GM12878 (cell line): Measurements from ENCODE around the gene TRABD. TPM values are rescaled to one million over a fixed set of nuclear protein-coding genes. Genes with fewer than 3 reads are reported as not detected.

Experiments
- ATAC-seq: fragments of 200-7000 bp; cut with Tn5 transposase; 3 replicates; pipeline ENCODE4 v1.9.1; 2020; ENCODE audit warnings: mild to moderate bottlenecking, moderate library complexity
- BruUV-seq: library from RNA; stranded (reverse); fragments of 400-500 nt; replicated peaks from 2 replicates; lab custom pipeline; 2021; lab: Mats Ljungman, UMichigan
- CTCF ChIA-PET: fragments of 300-600 bp; sonication (Branson Sonifier 250); formaldehyde crosslinking; extraction: SDS; loops from one replicate; lab custom pipeline; 2021; ENCODE audit warnings: inconsistent platforms; lab: Yijun Ruan, JAX
- POLR2A ChIA-PET: fragments of 350-600 bp; formaldehyde crosslinking; extraction: SDS; loops from one replicate; lab custom pipeline; 2021; ENCODE audit warnings: inconsistent platforms; lab: Charles Lee
- RAD21 ChIA-PET: fragments of 300-600 bp; sonication (Branson Sonifier 250); formaldehyde crosslinking; loops from one replicate; lab custom pipeline; 2023; ENCODE audit warnings: antibody characterized with exemption; ENCODE audit not compliant: unreplicated experiment; lab: Charles Lee
- SMC1A ChIA-PET: fragments of 300-600 bp; sonication (Branson Sonifier 250); formaldehyde crosslinking; loops from one replicate; lab custom pipeline; 2023; ENCODE audit not compliant: unreplicated experiment, uncharacterized antibody; lab: Charles Lee
- DNase-seq: peaks from one replicate; pipeline ENCODE4 v3.0.0-alpha.2; 2011; ENCODE audit warnings: low read depth, low spot score
- FAIRE-seq: peaks from 3 replicates; lab custom pipeline; 2011; peaks lifted over from hg19 to GRCh38; lab: Jason Lieb, UNC
- H2AFZ ChIP-seq: 2 replicates; pipeline ENCODE4 v1.6.0; 2011; ENCODE audit warnings: low read depth, low read length, control low read depth; ENCODE audit not compliant: control insufficient read depth
- H3K27ac ChIP-seq: 2 replicates; pipeline ENCODE4 v1.5.1; 2011; ENCODE audit warnings: control low read depth; ENCODE audit not compliant: control insufficient read depth, insufficient read depth
- H3K27me3 ChIP-seq, 2 experiments: replicated peaks in 1 of 2; 2 replicates each; pipeline versions ENCODE4 v1.6.0 to v1.6.1; 2011; ENCODE audit warnings: low read length in 1 of 2; ENCODE audit not compliant: control insufficient read depth in 2 of 2, insufficient read depth in 2 of 2
- H3K36me3 ChIP-seq, 2 experiments: 2 replicates each; pipeline ENCODE4 v1.5.1; 2011; ENCODE audit warnings: low read length in 1 of 2; ENCODE audit not compliant: control insufficient read depth in 2 of 2, insufficient read depth in 2 of 2
- H3K4me1 ChIP-seq: 2 replicates; pipeline ENCODE4 v1.6.1; 2011; ENCODE audit warnings: mild to moderate bottlenecking, low read length, moderate library complexity, mixed read lengths; ENCODE audit not compliant: control insufficient read depth, insufficient read depth
- H3K4me2 ChIP-seq: 2 replicates; pipeline ENCODE4 v1.6.0; 2011; ENCODE audit warnings: control low read depth; ENCODE audit not compliant: control insufficient read depth, insufficient read depth
- H3K4me3 ChIP-seq: fragments of 200-600 bp; sonication (generic); 2 replicates; pipeline ENCODE4 v1.5.1; 2016
- H3K79me2 ChIP-seq: 2 replicates; pipeline ENCODE4 v1.6.0; 2011; ENCODE audit warnings: low read length; ENCODE audit not compliant: control insufficient read depth, insufficient read depth
- H3K9ac ChIP-seq: 2 replicates; pipeline ENCODE4 v1.8.0; 2011; ENCODE audit warnings: low read length, control low read depth, mixed read lengths; ENCODE audit not compliant: control insufficient read depth, insufficient read depth
- H3K9me3 ChIP-seq: replicated peaks from 3 replicates; pipeline ENCODE4 v1.5.1; 2011; ENCODE audit warnings: mild to moderate bottlenecking, low read length; ENCODE audit not compliant: control insufficient read depth, insufficient read depth
- H4K20me1 ChIP-seq: 2 replicates; pipeline ENCODE4 v1.6.0; 2011; ENCODE audit not compliant: control insufficient read depth, insufficient read depth
- EGR1 ChIP-seq, 2 experiments: IDR thresholded peaks; 1 replicate in 1 of 2; 2 replicates in 1 of 2; pipeline ENCODE4 v1.6.1; 2011 to 2012; ENCODE audit warnings: low read depth in 2 of 2, low read length in 2 of 2, borderline replicate concordance in 1 of 2, mild to moderate bottlenecking in 1 of 2, moderate library complexity in 1 of 2
- FOXM1 ChIP-seq: IDR thresholded peaks from 2 replicates; pipeline ENCODE4 v1.6.1; 2012; ENCODE audit warnings: low read depth, mild to moderate bottlenecking, inconsistent platforms, low read length, moderate library complexity
- JUND ChIP-seq: IDR thresholded peaks from 2 replicates; pipeline ENCODE4 v1.6.1; 2012; ENCODE audit warnings: low read depth, mild to moderate bottlenecking, low read length, improper control_type of control experiment, moderate library complexity
- SIX5 ChIP-seq: IDR thresholded peaks from 2 replicates; pipeline ENCODE4 v1.6.1; 2011; ENCODE audit warnings: mild to moderate bottlenecking, low read depth, low read length, moderate library complexity; ENCODE audit not compliant: severe bottlenecking
- SMAD5 ChIP-seq: IDR thresholded peaks from 2 replicates; pipeline ENCODE4 v1.6.1; 2016; ENCODE audit warnings: antibody characterized with exemption, low read depth
- SUZ12 ChIP-seq: fragments of 200-600 bp; sonication (generic); IDR thresholded peaks from one replicate; pipeline ENCODE4 v1.6.1; 2018; ENCODE audit warnings: antibody characterized with exemption, mild to moderate bottlenecking; ENCODE audit not compliant: unreplicated experiment
- ZBED1 ChIP-seq: IDR thresholded peaks from 2 replicates; pipeline ENCODE4 v1.6.1; 2016; ENCODE audit warnings: borderline replicate concordance
- WGBS: methylation state at CpG from one replicate; pipeline ENCODE4 v1.1.6; 2016; ENCODE audit warnings: low lambda C conversion rate; ENCODE audit not compliant: insufficient replicate concordance, insufficient coverage; ENCODE audit errors: missing lambda C conversion rate; 5-methylcytosine and 5-hydroxymethylcytosine counted together
- in situ Hi-C: fragments of 300-500 bp; cut with MboI; formaldehyde crosslinking; loops from 9 replicates; pipeline ENCODE4 v1.14.3; 2018; ENCODE audit warnings: mixed read lengths
- intact Hi-C: fragments of 100-400 bp; cut with micrococcal nuclease; formaldehyde crosslinking; loops from one replicate; pipeline ENCODE4 v1.14.2; 2022; ENCODE audit not compliant: unreplicated experiment
- polyA plus RNA-seq, 11 experiments: library from polyadenylated mRNA; depleted of rRNA in 4 of 11; unstranded in 6 of 11; stranded (reverse) in 5 of 11; fragments of >200 nt; fragmentation: Nextera tagmentation in 4 of 11; fragmentation: Illumina TruSeq in 1 of 11; extraction: Ambion mirVana in 4 of 11; extraction: Trizol in 1 of 11; gene quantifications; 1 replicate in 1 of 11; 2 replicates in 10 of 11; pipeline versions ENCODE4 v1.2.1 to v1.2.3, GENCODE V29; 2011 to 2016; ENCODE audit warnings: inconsistent platforms in 2 of 11, missing spikeins in 2 of 11, low read depth in 1 of 11
- total RNA-seq, 4 experiments: library from RNA; depleted of rRNA in 3 of 4; stranded (reverse); fragments of >200 nt in 3 of 4; fragmentation: Illumina TruSeq in 1 of 4; extraction: Trizol in 1 of 4; gene quantifications; 2 replicates each; pipeline versions ENCODE4 v1.2.1 to v1.2.3, GENCODE V29; 2013 to 2021

Gene TRABD
- total and polyA plus RNA-seq, 10 of the 15 experiments (the other 5 are each of a cell fraction or from before 2014, with no cell fraction given): 0.43 to 116 (median 58.1) TPM

DNA sequence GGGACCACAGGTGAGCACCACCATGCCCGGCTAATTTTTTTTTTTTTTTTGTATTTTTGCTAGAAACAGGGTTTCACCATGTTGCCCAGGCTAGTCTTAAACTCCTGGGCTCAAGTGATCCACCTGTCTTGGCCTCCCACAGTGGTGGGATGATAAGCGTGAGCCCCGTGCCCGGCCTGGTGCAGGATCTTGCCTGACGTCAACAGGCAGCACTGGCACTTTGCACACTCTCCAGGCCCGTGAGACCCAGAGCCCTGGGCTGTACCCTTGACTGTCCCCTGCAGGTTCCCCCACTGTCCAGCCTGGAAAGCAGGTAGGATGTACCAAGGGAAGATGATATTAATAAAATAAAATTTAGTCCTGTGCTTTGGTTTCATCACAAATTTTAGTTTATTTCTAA lies 44.3 kb upstream of the TRABD start (continued):
- no peak for TF ChIP-seq SUZ12

DNA sequence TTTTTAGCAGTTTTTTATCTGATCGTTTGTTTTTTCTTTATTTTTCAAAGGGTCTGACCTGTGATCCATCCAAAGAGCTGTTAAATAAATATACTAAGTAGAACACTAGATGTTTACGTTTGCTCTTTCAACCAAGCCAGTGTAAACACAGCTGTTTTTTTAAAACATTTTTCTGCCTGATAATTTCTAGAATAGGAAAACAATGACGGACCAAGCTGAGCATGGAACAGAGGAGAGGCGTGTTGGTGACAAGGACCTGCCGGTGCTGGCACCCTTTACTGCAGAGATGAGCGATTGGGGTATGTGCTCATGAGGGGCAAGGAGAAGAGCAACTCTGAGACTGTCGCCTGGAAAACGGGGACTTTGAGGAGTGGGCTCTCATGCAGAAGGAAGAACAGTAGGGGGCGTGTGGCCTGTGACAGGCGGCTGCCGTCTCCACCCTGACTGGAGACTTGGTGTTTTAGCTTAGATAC lies 43.8 kb upstream of the TRABD start:
- intact Hi-C loops: no loop called here
- Histone ChIP-seq H3K4me3 (no peak overlapping the region), H3K79me2 (no peaks in the 10 kb centered on the region), H3K27ac (no peak overlapping the region), H2AFZ (no peak overlapping the region), H3K9ac (no peak overlapping the region), H3K4me2 (no peak overlapping the region), H3K27me3 (no peaks in the 10 kb centered on the region; a peak in 1 of 4 replicates), H3K36me3 (no peaks in the 10 kb centered on the region), H3K9me3 (no peaks in the 10 kb centered on the region), H3K4me1 (peaks cover 3% of the 10 kb centered on the region; the same call in 1 of the 2 replicates), H4K20me1 (no peaks in the 10 kb centered on the region)
- in situ Hi-C loops: no loop called here
- SMC1A ChIA-PET: no interaction called here
- no peak for DNase-seq
- TF ChIP-seq ZBED1: no peak
- TF ChIP-seq SMAD5: no peak
- TF ChIP-seq JUND: no peak
- no peak for TF ChIP-seq EGR1 (IDR thresholded peaks at IDR 0.05; ENCODE audit: borderline replicate concordance in 1 of 2, low read depth in 2 of 2, low read length in 2 of 2)
- no peak for TF ChIP-seq SIX5
- no peak for TF ChIP-seq FOXM1
- POLR2A ChIA-PET: no interaction called here
- WGBS: 28% methylated on average over 11 of the region's 11 CpGs
- RAD21 ChIA-PET: no interaction called here
- no peak for ATAC-seq
- no peak for FAIRE-seq
- no TSS peak for BruUV-seq
- CTCF ChIA-PET: interaction anchor here (1.2 kb wide), 1 partner anchor 31 kb away, joined by 3 read pairs; no protein-coding TSS in a partner anchor
